A549 (cell line): ENCODE measurements around the gene SNRPA. TPM values are rescaled to one million over a fixed set of nuclear protein-coding genes. Genes with fewer than 3 reads are reported as not detected.

Source experiments
- ATAC-seq, 2 experiments: fragments of 200-7000 bp in 1 of 2; fragments of >200 bp in 1 of 2; cut with Nextera tagmentation in 1 of 2; cut with Tn5 transposase in 1 of 2; 3 replicates each; pipeline versions ENCODE4 v1.8.0 to v1.9.1; 2018 to 2020; ENCODE audit warnings: mild to moderate bottlenecking in 1 of 2, moderate library complexity in 1 of 2
- CTCF ChIA-PET: fragments of 300-600 bp; sonication (Branson Sonifier 250); formaldehyde crosslinking; extraction: SDS; loops from one replicate; lab custom pipeline; 2021; ENCODE audit warnings: antibody characterized with exemption, inconsistent platforms; lab: Yijun Ruan, JAX
- POLR2A ChIA-PET: fragments of 350-600 bp; formaldehyde crosslinking; extraction: SDS; loops from one replicate; lab custom pipeline; 2021; ENCODE audit warnings: antibody characterized with exemption, inconsistent platforms; lab: Yijun Ruan, JAX
- DNase-seq, 2 experiments: peaks; one replicate each; pipeline versions ENCODE4 v3.0.0 to v3.0.0-alpha.2; 2011 to 2016; ENCODE audit warnings: low read depth in 1 of 2, low spot score in 1 of 2
- FAIRE-seq: peaks from 2 replicates; lab custom pipeline; 2011; peaks lifted over from hg19 to GRCh38; lab: Jason Lieb, UNC
- H3K27ac ChIP-seq, 2 experiments: fragments of >200 bp; sonication (Bioruptor Twin); formaldehyde crosslinking; 3 replicates each; pipeline ENCODE4 v1.5.1; 2016 to 2017
- H3K4me1 ChIP-seq: fragments of >200 bp; sonication (Bioruptor Twin); formaldehyde crosslinking; 3 replicates; pipeline ENCODE4 v1.6.1; 2016
- H3K4me2 ChIP-seq: fragments of >200 bp; sonication (Bioruptor Twin); formaldehyde crosslinking; 3 replicates; pipeline ENCODE4 v1.6.1; 2016
- H3K4me3 ChIP-seq: fragments of >200 bp; sonication (Bioruptor Twin); formaldehyde crosslinking; 3 replicates; pipeline ENCODE4 v1.5.1; 2016
- H3K9me3 ChIP-seq: fragments of >200 bp; sonication (Bioruptor Twin); formaldehyde crosslinking; 3 replicates; pipeline ENCODE4 v1.6.1; 2016
- BHLHE40 ChIP-seq: IDR thresholded peaks from 2 replicates; pipeline ENCODE4 v1.6.1; 2012; ENCODE audit warnings: low read depth, low read length, inconsistent platforms
- CBX8 ChIP-seq: fragments of 200-600 bp; sonication (generic); IDR thresholded peaks from 2 replicates; pipeline ENCODE4 v1.6.1; 2016
- CEBPB ChIP-seq, 2 experiments: fragments of >200 bp in 1 of 2; sonication (Bioruptor Twin) in 1 of 2; formaldehyde crosslinking in 1 of 2; IDR thresholded peaks; 2 replicates each; pipeline ENCODE4 v1.6.1; 2012 to 2016
- CHD2 ChIP-seq: fragments of 150-350 bp; IDR thresholded peaks from 2 replicates; pipeline ENCODE4 v1.6.1; 2014; ENCODE audit warnings: low read length; ENCODE audit not compliant: partially characterized antibody
- CHD4 ChIP-seq: fragments of 200-600 bp; sonication (generic); IDR thresholded peaks from 2 replicates; pipeline ENCODE4 v1.6.1; 2016; ENCODE audit warnings: antibody characterized with exemption, mild to moderate bottlenecking, borderline replicate concordance
- EHMT2 ChIP-seq: fragments of 200-600 bp; sonication (generic); IDR thresholded peaks from 2 replicates; pipeline ENCODE4 v1.6.1; 2016; ENCODE audit warnings: antibody characterized with exemption, low read depth, mild to moderate bottlenecking, moderate library complexity
- ESRRA ChIP-seq: fragments of 150-350 bp; IDR thresholded peaks from 2 replicates; pipeline ENCODE4 v1.6.1; 2014; ENCODE audit warnings: mild to moderate bottlenecking, low read length, borderline replicate concordance
- FOSL2 ChIP-seq, 2 experiments: fragments of 450-650 bp in 1 of 2; fragments of >200 bp in 1 of 2; sonication (Bioruptor Twin) in 1 of 2; formaldehyde crosslinking; IDR thresholded peaks; 2 replicates each; pipeline versions ENCODE4 v1.5.0 to v1.6.1; 2016 to 2020; ENCODE audit warnings: mild to moderate bottlenecking in 1 of 2, moderate library complexity in 1 of 2
- HDAC2 ChIP-seq: fragments of 200-600 bp; sonication (generic); IDR thresholded peaks from 2 replicates; pipeline ENCODE4 v1.6.1; 2016
- HEYL ChIP-seq: fragments of 250-450 bp; sonication (Bioruptor Pico); IDR thresholded peaks from 2 replicates; pipeline ENCODE4 v1.8.0; 2021; ENCODE audit warnings: mild to moderate bottlenecking, moderate library complexity
- HOXB13 ChIP-seq: fragments of 250-450 bp; sonication (Bioruptor Pico); IDR thresholded peaks from 2 replicates; pipeline ENCODE4 v1.5.0; 2020; ENCODE audit warnings: low read depth, mild to moderate bottlenecking, moderate library complexity
- JUN ChIP-seq, 2 experiments: fragments of >200 bp; sonication (Bioruptor Twin); formaldehyde crosslinking; IDR thresholded peaks; 2 replicates in 1 of 2; 3 replicates in 1 of 2; pipeline ENCODE4 v1.6.1; 2016 to 2017
- KDM1A ChIP-seq: fragments of 200-600 bp; sonication (generic); IDR thresholded peaks from 2 replicates; pipeline ENCODE4 v1.6.1; 2016; ENCODE audit warnings: low read depth, mild to moderate bottlenecking
- KDM5A ChIP-seq: fragments of 200-600 bp; sonication (generic); IDR thresholded peaks from 2 replicates; pipeline ENCODE4 v1.6.1; 2016; ENCODE audit warnings: antibody characterized with exemption, mild to moderate bottlenecking
- MAFK ChIP-seq: fragments of 450-650 bp; IDR thresholded peaks from 2 replicates; pipeline ENCODE4 v1.6.1; 2014; ENCODE audit not compliant: partially characterized antibody
- NFE2L2 ChIP-seq: fragments of 150-350 bp; conservative IDR thresholded peaks from 2 replicates; pipeline ENCODE4 v1.6.1; 2014; ENCODE audit warnings: low read length
- NR3C1 ChIP-seq: fragments of >200 bp; sonication (Bioruptor Twin); formaldehyde crosslinking; IDR thresholded peaks from 3 replicates; pipeline ENCODE4 v1.6.1; 2017
- PHF8 ChIP-seq: fragments of 200-600 bp; sonication (generic); IDR thresholded peaks from 2 replicates; pipeline ENCODE4 v1.6.1; 2016; ENCODE audit warnings: low read depth, mild to moderate bottlenecking, antibody characterized with exemption, moderate library complexity, borderline replicate concordance
- POLR2AphosphoS2 ChIP-seq: conservative IDR thresholded peaks from 2 replicates; pipeline ENCODE4 v1.6.1; 2012; ENCODE audit warnings: low read length, improper control_type of control experiment, inconsistent platforms
- RNF2 ChIP-seq: fragments of 200-600 bp; sonication (generic); IDR thresholded peaks from 2 replicates; pipeline ENCODE4 v1.6.1; 2016; ENCODE audit warnings: low read depth, mild to moderate bottlenecking, antibody characterized with exemption, moderate library complexity, borderline replicate concordance
- SMC3 ChIP-seq: fragments of >200 bp; sonication (Bioruptor Twin); formaldehyde crosslinking; IDR thresholded peaks from 3 replicates; pipeline ENCODE4 v1.6.1; 2018; ENCODE audit warnings: inconsistent platforms
- SREBF2 ChIP-seq: fragments of 450-650 bp; IDR thresholded peaks from 2 replicates; pipeline ENCODE4 v1.6.1; 2014; ENCODE audit warnings: mild to moderate bottlenecking, moderate library complexity
- TFCP2L1 ChIP-seq: fragments of 250-450 bp; sonication (Bioruptor Pico); IDR thresholded peaks from 2 replicates; pipeline ENCODE4 v1.5.0; 2021; ENCODE audit warnings: mild to moderate bottlenecking
- ZFP36 ChIP-seq: fragments of 450-650 bp; IDR thresholded peaks from 2 replicates; pipeline ENCODE4 v1.6.1; 2014; ENCODE audit warnings: borderline replicate concordance; ENCODE audit not compliant: partially characterized antibody
- ZNF302 ChIP-seq: fragments of 250-450 bp; sonication (Bioruptor Pico); IDR thresholded peaks from 2 replicates; pipeline ENCODE4 v1.9.0; 2021; ENCODE audit warnings: inconsistent platforms, mild to moderate bottlenecking, moderate library complexity
- WGBS: methylation state at CpG from one replicate; pipeline ENCODE4 v1.1.6; 2017; ENCODE audit errors: missing lambda C conversion rate; 5-methylcytosine and 5-hydroxymethylcytosine counted together
- polyA plus RNA-seq, 4 experiments: library from polyadenylated mRNA; depleted of rRNA in 3 of 4; stranded (reverse); fragments of >200 nt; fragmentation: RNase III in 1 of 4; extraction: RNeasy Plus Mini Kit Qiagen cat#74134 plus additional on column Dnase treatment in 1 of 4; gene quantifications; 2 replicates in 3 of 4; 3 replicates in 1 of 4; pipeline ENCODE4 v1.2.3, GENCODE V29; 2011 to 2017
- TF ChIP-seq, protein P1 (sequence below): fragments of 450-650 bp; IDR thresholded peaks from 2 replicates; pipeline ENCODE4 v1.6.1; 2014; ENCODE audit warnings: antibody characterized with exemption
- TF ChIP-seq, protein P2 (sequence below): fragments of 150-350 bp; IDR thresholded peaks from 2 replicates; pipeline ENCODE4 v1.6.1; 2014; ENCODE audit warnings: low read depth, mild to moderate bottlenecking, low read length
- TF ChIP-seq, protein P3 (sequence below): fragments of >200 bp; sonication (Bioruptor Twin); formaldehyde crosslinking; IDR thresholded peaks from 2 replicates; pipeline ENCODE4 v1.6.1; 2016
- TF ChIP-seq, protein P4 (sequence below): fragments of 250-450 bp; sonication (Bioruptor Pico); IDR thresholded peaks from 2 replicates; pipeline ENCODE4 v1.5.0; 2021; ENCODE audit warnings: mild to moderate bottlenecking, moderate library complexity, borderline replicate concordance
- TF ChIP-seq, protein P5 (sequence below): IDR thresholded peaks from 2 replicates; pipeline ENCODE4 v1.6.1; 2012
- TF ChIP-seq, protein P6 (sequence below): IDR thresholded peaks from 2 replicates; pipeline ENCODE4 v1.6.1; 2012; ENCODE audit warnings: low read depth, borderline replicate concordance

SNRPA gene
- polyA plus RNA-seq, 2 of the 4 experiments (the other 2 are of a cell fraction), result 141 to 236 TPM

DNA sequence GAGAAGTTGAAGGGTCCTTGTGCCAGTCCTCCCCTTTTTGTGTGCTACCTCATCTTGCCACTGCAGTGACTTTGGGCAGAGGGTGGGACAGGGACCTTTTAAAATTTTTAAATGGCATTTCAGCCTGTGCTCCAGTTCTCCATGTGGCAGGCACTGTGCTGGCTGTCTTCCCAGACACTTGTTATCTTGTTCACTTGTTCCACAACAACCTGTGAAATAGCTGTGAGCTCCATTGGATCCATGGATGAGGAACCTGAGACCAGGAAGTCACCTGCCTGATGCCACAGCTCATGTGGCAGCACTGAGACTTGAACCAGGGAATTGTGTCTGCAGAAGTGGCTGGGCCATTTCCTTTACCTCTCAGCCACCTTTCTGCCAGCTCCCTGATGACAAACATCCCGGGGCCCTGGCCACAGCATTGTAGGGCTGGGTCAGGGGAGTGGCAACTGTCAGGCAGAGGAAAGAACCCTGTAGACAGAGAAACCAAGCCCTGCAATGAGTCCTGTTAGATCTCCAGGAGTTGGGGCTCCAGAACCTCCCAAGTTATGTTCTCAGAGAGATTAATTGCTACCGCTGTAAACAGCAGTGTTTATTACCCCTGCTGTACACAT, 54.4 kb downstream of the SNRPA start:
- Histone ChIP-seq H3K27ac (no peak overlapping the region), H3K4me3 (no peak overlapping the region), H3K4me2 (no peak overlapping the region), H3K9me3 (no peaks in the 10 kb centered on the region), H3K4me1 (peaks cover 57% of the 10 kb centered on the region)
- ChIA-PET POLR2A (interaction anchor here (0.7 to 3.3 kb wide), 2 partner anchors 15 to 27 kb away, joined by 3 to 17 read pairs; partner anchors contain the start of gene RAB4B), CTCF (interaction anchor here (0.8 to 15.7 kb wide), 24 partner anchors 9 to 503 kb away, joined by 3 to 162 read pairs (median 5); partner anchors contain the start of genes MIA and RAB4B)
- TF ChIP-seq ZFP36, result no peak
- no peak for TF ChIP-seq BHLHE40
- TF ChIP-seq NFE2L2, result no peak
- TF ChIP-seq CHD2, result no peak
- no peak for TF ChIP-seq MAFK
- no peak for TF ChIP-seq EHMT2
- TF ChIP-seq SMC3, result no peak
- no peak for TF ChIP-seq KDM5A
- no peak for TF ChIP-seq FOSL2 (IDR thresholded peaks at IDR 0.05)
- TF ChIP-seq FOSL2 (CRISPR knock-in tag; IDR thresholded peaks at IDR 0.05), result no peak
- no peak for TF ChIP-seq KDM1A
- no peak for TF ChIP-seq HDAC2
- TF ChIP-seq ZNF302 (CRISPR knock-in tag), result no peak
- no peak for TF ChIP-seq JUN (IDR thresholded peaks at IDR 0.05)
- FAIRE-seq, result no peak
- ATAC-seq, result no peak
- no peak for DNase-seq
- WGBS, result 74% methylated on average over 2 of the region's 2 CpGs

DNA sequence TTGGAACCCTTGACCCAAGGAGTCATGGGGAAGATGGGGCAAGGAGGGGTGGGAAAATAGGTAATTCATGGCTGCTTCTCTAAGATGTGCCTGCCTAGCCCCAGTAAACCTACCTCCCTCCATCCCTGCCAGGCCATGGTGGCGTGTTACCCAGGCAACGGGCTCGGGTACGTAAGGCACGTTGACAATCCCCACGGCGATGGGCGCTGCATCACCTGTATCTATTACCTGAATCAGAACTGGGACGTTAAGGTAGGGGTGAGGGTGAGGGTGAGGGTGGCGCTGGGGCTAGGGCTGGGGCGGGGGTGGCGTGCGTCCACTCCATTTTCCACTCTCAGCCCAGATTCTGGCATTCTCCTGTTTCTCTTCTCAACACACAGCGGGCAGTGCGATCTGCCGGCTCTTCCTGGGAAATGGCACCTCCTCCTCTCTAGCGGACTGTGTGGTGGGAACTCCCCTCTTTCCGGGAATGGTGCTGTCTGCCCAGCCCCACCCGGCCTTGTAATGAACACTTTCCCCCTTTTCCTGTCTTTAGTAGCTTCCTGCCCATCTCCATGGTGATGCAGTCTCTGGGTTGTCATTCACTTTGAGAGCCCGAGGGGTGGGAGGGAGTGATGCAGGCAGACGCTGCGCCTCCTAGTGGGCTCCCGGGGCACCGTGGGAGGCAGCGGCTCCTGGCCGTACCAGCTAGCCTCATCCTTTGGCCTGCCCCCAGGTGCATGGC, 55.6 kb downstream of the SNRPA start:
- ATAC-seq (peak; percentile 58 to 81), FAIRE-seq (no peak), DNase-seq (peak; percentile 90 to 100)
- H3K4me1 ChIP-seq, result peaks cover 44% of the 10 kb centered on the region
- no peak overlapping the region for H3K27ac ChIP-seq
- POLR2A ChIA-PET, result interaction anchor here (0.5 to 3.3 kb wide), 7 partner anchors 8 to 143 kb away, joined by 3 to 17 read pairs (median 5); partner anchors contain the start of genes ACTMAP, EGLN2, NUMBL and RAB4B
- no peak overlapping the region for H3K4me2 ChIP-seq
- CTCF ChIA-PET, result interaction anchor here (0.6 to 15.7 kb wide), 57 partner anchors 8 to 507 kb away, joined by 3 to 162 read pairs (median 4); partner anchors contain the start of genes ACTMAP, CYP2F1, EGLN2 and MIA
- 66% methylated on average over 26 of the region's 26 CpGs for WGBS
- no peaks in the 10 kb centered on the region for H3K9me3 ChIP-seq
- H3K4me3 ChIP-seq, result no peak overlapping the region
- no peak for TF ChIP-seq BHLHE40
- TF ChIP-seq HEYL (CRISPR knock-in tag), result no peak
- TF ChIP-seq HDAC2, result no peak
- TF ChIP-seq POLR2AphosphoS2, result peak; percentile 88; the same call in 1 of the 2 replicates
- TF ChIP-seq TFCP2L1 (CRISPR knock-in tag), result no peak; the same call in 1 of the 2 replicates
- TF ChIP-seq SREBF2, result no peak
- TF ChIP-seq, protein P1, sequence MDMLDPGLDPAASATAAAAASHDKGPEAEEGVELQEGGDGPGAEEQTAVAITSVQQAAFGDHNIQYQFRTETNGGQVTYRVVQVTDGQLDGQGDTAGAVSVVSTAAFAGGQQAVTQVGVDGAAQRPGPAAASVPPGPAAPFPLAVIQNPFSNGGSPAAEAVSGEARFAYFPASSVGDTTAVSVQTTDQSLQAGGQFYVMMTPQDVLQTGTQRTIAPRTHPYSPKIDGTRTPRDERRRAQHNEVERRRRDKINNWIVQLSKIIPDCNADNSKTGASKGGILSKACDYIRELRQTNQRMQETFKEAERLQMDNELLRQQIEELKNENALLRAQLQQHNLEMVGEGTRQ, result no peak
- TF ChIP-seq HOXB13 (CRISPR knock-in tag), result no peak
- no peak for TF ChIP-seq CHD4
- TF ChIP-seq, protein P2, sequence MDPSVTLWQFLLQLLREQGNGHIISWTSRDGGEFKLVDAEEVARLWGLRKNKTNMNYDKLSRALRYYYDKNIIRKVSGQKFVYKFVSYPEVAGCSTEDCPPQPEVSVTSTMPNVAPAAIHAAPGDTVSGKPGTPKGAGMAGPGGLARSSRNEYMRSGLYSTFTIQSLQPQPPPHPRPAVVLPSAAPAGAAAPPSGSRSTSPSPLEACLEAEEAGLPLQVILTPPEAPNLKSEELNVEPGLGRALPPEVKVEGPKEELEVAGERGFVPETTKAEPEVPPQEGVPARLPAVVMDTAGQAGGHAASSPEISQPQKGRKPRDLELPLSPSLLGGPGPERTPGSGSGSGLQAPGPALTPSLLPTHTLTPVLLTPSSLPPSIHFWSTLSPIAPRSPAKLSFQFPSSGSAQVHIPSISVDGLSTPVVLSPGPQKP, result no peak
- no peak for TF ChIP-seq CBX8
- TF ChIP-seq, protein P3, sequence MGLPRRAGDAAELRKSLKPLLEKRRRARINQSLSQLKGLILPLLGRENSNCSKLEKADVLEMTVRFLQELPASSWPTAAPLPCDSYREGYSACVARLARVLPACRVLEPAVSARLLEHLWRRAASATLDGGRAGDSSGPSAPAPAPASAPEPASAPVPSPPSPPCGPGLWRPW, result no peak
- TF ChIP-seq, protein P4, sequence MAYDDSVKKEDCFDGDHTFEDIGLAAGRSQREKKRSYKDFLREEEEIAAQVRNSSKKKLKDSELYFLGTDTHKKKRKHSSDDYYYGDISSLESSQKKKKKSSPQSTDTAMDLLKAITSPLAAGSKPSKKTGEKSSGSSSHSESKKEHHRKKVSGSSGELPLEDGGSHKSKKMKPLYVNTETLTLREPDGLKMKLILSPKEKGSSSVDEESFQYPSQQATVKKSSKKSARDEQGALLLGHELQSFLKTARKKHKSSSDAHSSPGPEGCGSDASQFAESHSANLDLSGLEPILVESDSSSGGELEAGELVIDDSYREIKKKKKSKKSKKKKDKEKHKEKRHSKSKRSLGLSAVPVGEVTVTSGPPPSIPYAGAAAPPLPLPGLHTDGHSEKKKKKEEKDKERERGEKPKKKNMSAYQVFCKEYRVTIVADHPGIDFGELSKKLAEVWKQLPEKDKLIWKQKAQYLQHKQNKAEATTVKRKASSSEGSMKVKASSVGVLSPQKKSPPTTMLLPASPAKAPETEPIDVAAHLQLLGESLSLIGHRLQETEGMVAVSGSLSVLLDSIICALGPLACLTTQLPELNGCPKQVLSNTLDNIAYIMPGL, result no peak
- TF ChIP-seq, protein P5, sequence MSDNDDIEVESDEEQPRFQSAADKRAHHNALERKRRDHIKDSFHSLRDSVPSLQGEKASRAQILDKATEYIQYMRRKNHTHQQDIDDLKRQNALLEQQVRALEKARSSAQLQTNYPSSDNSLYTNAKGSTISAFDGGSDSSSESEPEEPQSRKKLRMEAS, result 0 out of 2 replicates have a peak, but pooled peaks have one; percentile 32
- TF ChIP-seq KDM5A, result no peak
- no peak for TF ChIP-seq ESRRA
- TF ChIP-seq, protein P6, sequence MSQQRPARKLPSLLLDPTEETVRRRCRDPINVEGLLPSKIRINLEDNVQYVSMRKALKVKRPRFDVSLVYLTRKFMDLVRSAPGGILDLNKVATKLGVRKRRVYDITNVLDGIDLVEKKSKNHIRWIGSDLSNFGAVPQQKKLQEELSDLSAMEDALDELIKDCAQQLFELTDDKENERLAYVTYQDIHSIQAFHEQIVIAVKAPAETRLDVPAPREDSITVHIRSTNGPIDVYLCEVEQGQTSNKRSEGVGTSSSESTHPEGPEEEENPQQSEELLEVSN, result no peak
- TF ChIP-seq ZNF302 (CRISPR knock-in tag), result no peak
- TF ChIP-seq PHF8, result no peak
- TF ChIP-seq CEBPB (IDR thresholded peaks at IDR 0.05), result no peak
- TF ChIP-seq NR3C1, result no peak
- no peak for TF ChIP-seq RNF2
- no peak for TF ChIP-seq ZFP36
